ENCODE data around the gene DDX43. TPM values are rescaled to one million over a fixed set of nuclear protein-coding genes. Genes with fewer than 3 reads are reported as not detected.

The DDX43 gene
- total RNA-seq, 1 experiment from 2014 or later, result not detected

DNA sequence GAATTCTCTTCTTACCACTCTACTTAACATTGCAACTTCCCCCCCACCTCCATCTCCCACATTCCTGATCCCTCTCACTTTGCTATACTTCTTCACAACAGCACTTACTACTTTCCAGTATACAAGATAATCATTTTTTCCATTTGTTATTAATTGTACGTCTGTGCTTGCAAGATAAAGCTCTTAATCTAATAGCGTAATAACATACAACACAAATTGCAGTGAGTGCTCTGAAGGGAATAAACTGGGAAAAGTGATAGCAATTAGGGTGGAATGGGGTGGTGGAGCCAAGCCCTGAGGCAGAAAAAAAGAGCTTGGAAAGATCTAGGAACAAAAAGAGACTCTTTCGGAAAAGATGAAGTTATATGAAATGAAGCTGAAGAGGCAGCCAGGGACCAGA lies 48.9 kb downstream of the DDX43 start:
- ChIA-PET POLR2A (ENCODE audit: low non-redundant PET) (no interaction called here), CTCF (interaction anchor here (0.6 kb wide), 1 partner anchor 10 kb away, joined by 4 read pairs; no protein-coding TSS in a partner anchor)
- Histone ChIP-seq H3K27me3 (replicated peaks; ENCODE audit: insufficient read depth, low read depth, low read length, poor library complexity) (no peaks in the 10 kb centered on the region), H3K9me3 (ENCODE audit: low read depth, low read length, poor library complexity, severe bottlenecking) (no peaks in the 10 kb centered on the region), H3K4me3 (ENCODE audit: low read depth, low read length, poor library complexity, severe bottlenecking) (no peak overlapping the region), H3K4me1 (ENCODE audit: insufficient read depth, low read length, poor library complexity, severe bottlenecking) (no peaks in the 10 kb centered on the region), H3K36me3 (ENCODE audit: insufficient read depth, low read length, poor library complexity, severe bottlenecking) (no peaks in the 10 kb centered on the region), H3K27ac (ENCODE audit: low read depth, low read length, poor library complexity, severe bottlenecking) (no peak overlapping the region)
- no peak for DNase-seq (ENCODE audit: low spot score)
- intact Hi-C loops (cut with micrococcal nuclease; ENCODE audit: unreplicated experiment), result no loop called here
- TF ChIP-seq, protein P1, sequence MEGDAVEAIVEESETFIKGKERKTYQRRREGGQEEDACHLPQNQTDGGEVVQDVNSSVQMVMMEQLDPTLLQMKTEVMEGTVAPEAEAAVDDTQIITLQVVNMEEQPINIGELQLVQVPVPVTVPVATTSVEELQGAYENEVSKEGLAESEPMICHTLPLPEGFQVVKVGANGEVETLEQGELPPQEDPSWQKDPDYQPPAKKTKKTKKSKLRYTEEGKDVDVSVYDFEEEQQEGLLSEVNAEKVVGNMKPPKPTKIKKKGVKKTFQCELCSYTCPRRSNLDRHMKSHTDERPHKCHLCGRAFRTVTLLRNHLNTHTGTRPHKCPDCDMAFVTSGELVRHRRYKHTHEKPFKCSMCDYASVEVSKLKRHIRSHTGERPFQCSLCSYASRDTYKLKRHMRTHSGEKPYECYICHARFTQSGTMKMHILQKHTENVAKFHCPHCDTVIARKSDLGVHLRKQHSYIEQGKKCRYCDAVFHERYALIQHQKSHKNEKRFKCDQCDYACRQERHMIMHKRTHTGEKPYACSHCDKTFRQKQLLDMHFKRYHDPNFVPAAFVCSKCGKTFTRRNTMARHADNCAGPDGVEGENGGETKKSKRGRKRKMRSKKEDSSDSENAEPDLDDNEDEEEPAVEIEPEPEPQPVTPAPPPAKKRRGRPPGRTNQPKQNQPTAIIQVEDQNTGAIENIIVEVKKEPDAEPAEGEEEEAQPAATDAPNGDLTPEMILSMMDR (conservative IDR thresholded peaks at IDR 0.05; ENCODE audit: low read depth, low read length), result no peak
- no peak for TF ChIP-seq EZH2 (IDR thresholded peaks at IDR 0.05; ENCODE audit: borderline replicate concordance, low read depth, low read length, poor library complexity, severe bottlenecking)
- no TSS peak for BruUV-seq (replicated peaks)

DNA sequence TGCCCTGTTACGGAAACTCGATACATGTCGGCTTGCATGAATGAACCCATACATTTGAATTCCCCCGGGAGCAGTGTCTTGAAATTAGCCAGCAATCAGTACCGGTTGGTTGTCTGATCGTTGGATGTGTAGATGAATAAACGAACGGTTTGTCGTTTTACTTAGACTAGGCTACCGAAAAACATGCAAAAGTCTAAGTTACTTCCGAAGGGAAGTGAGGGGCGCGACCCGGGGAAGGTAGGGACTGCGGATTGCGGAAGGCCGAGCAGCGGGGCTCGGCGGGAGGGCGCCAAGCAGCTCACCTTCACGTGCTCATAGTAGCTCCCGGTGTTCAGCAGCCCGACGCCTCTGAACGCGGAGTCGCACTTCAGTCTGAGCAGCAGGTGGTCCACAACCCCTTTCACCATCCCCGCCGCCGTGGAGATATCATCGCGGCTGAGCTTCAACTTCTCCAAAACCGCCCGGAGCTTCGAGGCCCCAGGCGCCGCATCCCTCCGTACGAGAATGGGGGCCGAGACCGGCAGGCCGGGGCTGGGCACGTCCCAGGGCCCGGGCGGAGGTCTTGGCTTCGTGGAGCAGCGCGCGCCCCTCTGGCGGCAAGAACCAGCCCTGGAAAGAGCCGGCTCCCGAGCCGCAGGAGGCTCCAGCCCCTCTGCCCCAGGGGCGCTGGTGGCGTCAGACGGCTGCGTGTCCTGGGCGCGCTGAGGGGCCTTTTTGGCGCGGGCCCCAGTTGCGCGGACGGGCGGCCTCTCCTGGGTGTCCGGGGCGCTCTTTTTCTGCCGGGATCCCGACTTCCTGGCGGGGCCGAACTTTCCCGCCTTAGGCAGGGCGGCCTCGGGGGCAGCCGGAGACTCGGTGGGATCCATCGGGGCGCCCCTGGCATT lies 56.8 kb downstream of the DDX43 start:
- intact Hi-C loops (cut with micrococcal nuclease; ENCODE audit: unreplicated experiment), result no loop called here
- ChIA-PET CTCF (no interaction called here), POLR2A (ENCODE audit: low non-redundant PET) (no interaction called here)
- no TSS peak for BruUV-seq (replicated peaks)
- Histone ChIP-seq H3K27ac (ENCODE audit: low read depth, low read length, poor library complexity, severe bottlenecking) (peak overlapping the region; percentile 48), H3K27me3 (replicated peaks; ENCODE audit: insufficient read depth, low read depth, low read length, poor library complexity) (no peaks in the 10 kb centered on the region), H3K36me3 (ENCODE audit: insufficient read depth, low read length, poor library complexity, severe bottlenecking) (no peaks in the 10 kb centered on the region), H3K4me1 (ENCODE audit: insufficient read depth, low read length, poor library complexity, severe bottlenecking) (peaks cover 8% of the 10 kb centered on the region), H3K9me3 (ENCODE audit: low read depth, low read length, poor library complexity, severe bottlenecking) (no peaks in the 10 kb centered on the region), H3K4me3 (ENCODE audit: low read depth, low read length, poor library complexity, severe bottlenecking) (peak overlapping the region; percentile 43)
- DNase-seq (ENCODE audit: low spot score), result peak; percentile 66
- TF ChIP-seq, protein P1 (conservative IDR thresholded peaks at IDR 0.05; ENCODE audit: low read depth, low read length), result 0 out of 2 replicates have a peak, but pooled peaks have one; percentile 10
- TF ChIP-seq EZH2 (IDR thresholded peaks at IDR 0.05; ENCODE audit: borderline replicate concordance, low read depth, low read length, poor library complexity, severe bottlenecking), result no peak

DNA sequence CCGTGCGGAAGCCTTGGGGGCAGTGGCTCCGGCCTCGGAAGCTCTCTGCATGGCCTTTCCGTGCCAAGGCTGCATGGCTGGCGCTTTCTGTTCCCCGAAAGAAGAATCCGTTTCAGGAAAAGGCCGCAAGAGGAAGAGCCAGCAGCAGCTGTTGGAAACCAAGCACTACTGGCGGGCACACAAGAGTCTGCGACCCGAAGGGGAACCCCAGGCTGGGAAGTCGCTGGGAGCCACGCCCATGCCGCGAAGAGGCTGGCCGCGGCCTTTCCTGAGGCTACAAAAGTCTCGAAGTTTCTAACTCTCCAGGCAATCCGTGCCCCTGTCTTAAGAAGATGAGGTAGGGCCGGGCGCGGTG lies 57.5 kb downstream of the DDX43 start, which contains the start of gene CGAS:
TSS of gene CGAS (minus strand) at position 191 of the 355 bp plus-strand sequence. CDS start at position 75, 116 bp downstream.
- no peaks in the 10 kb centered on the region for H3K36me3 ChIP-seq (ENCODE audit: insufficient read depth, low read length, poor library complexity, severe bottlenecking)
- CTCF ChIA-PET, result no interaction called here
- peak; percentile 44 for DNase-seq (ENCODE audit: low spot score)
- H3K27ac ChIP-seq (ENCODE audit: low read depth, low read length, poor library complexity, severe bottlenecking), result peak within 1 kb of the TSS; percentile 48
- POLR2A ChIA-PET (ENCODE audit: low non-redundant PET), result no interaction called here
- H3K4me1 ChIP-seq (ENCODE audit: insufficient read depth, low read length, poor library complexity, severe bottlenecking), result peaks cover 8% of the 10 kb centered on the region
- no peaks in the 10 kb centered on the region for H3K9me3 ChIP-seq (ENCODE audit: low read depth, low read length, poor library complexity, severe bottlenecking)
- BruUV-seq (replicated peaks), result no TSS peak
- H3K4me3 ChIP-seq (ENCODE audit: low read depth, low read length, poor library complexity, severe bottlenecking), result peak within 1 kb of the TSS; percentile 43
- H3K27me3 ChIP-seq (replicated peaks; ENCODE audit: insufficient read depth, low read depth, low read length, poor library complexity), result no peaks in the 10 kb centered on the region
- intact Hi-C loops (cut with micrococcal nuclease; ENCODE audit: unreplicated experiment), result no loop called here
- TF ChIP-seq EZH2 (IDR thresholded peaks at IDR 0.05; ENCODE audit: borderline replicate concordance, low read depth, low read length, poor library complexity, severe bottlenecking), result no peak
- TF ChIP-seq, protein P1 (conservative IDR thresholded peaks at IDR 0.05; ENCODE audit: low read depth, low read length), result no peak
